ENCODE data around the gene ADRA2C. TPM values are rescaled to one million over a fixed set of nuclear protein-coding genes. Genes with fewer than 3 reads are reported as not detected.

ADRA2C gene
- polyA plus RNA-seq, 1 donor from 2014 or later, result 3.0 TPM

DNA sequence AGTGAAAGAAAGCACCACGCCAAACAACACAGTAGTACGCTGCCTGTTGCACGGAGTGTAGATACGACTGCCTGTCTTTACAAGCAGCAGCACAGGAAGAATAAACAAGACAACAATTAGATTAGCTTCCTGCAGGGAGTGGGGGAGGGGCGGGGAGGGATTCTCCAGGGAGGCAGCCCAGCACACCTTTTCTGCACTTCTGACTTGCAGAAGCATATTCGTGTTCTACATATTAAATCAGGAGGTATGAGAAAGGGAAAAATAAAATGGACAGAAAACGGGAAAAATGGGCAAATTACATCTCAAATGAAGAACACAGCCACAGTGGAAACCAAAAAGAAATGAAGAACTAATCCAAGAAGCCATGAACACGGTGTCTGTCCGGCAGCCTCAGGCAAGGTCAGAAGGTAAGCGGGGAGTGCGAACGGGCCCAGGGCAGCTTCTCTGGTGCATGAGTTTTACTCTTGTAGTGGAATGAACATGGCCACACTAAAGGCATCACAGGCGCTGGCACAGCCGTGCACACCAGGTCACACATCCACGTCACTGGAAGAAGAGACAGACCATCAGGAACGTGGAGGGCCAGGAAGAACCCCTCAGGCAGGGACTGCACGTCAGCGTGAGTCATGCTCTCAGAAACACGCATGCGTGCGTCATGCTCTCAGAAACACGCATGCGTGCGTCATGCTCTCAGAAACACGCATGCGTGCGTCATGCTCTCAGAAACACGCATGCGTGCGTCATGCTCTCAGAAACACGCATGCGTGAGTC lies 20.1 kb upstream of the ADRA2C start:
- no peak overlapping the region for H3K27ac ChIP-seq (ENCODE audit: low read length)
- no peaks in the 10 kb centered on the region for H3F3A ChIP-seq (ENCODE audit: insufficient read depth, low read length, poor library complexity, severe bottlenecking)
- H3K79me2 ChIP-seq (replicated peaks; ENCODE audit: insufficient read depth, low read length), result no peaks in the 10 kb centered on the region
- peaks cover 4% of the 10 kb centered on the region for H3K27me3 ChIP-seq (ENCODE audit: insufficient read depth, low read depth, low read length)
- H3K9me3 ChIP-seq (ENCODE audit: low read length), result peaks cover 8% of the 10 kb centered on the region
- H3K4me3 ChIP-seq (ENCODE audit: low read length), result no peak overlapping the region
- H3K9me2 ChIP-seq (ENCODE audit: insufficient read depth, low read length), result no peaks in the 10 kb centered on the region
- no peak overlapping the region for H3K9ac ChIP-seq (ENCODE audit: low read length)
- H4K20me1 ChIP-seq (ENCODE audit: insufficient read depth), result no peaks in the 10 kb centered on the region
- no peak overlapping the region for H2AFZ ChIP-seq (ENCODE audit: low read depth, low read length)
- no peaks in the 10 kb centered on the region for H3K36me3 ChIP-seq (ENCODE audit: insufficient read depth, low read length)
- TF ChIP-seq CTCF (IDR thresholded peaks at IDR 0.05; ENCODE audit: poor library complexity, severe bottlenecking) (no peak), RAD21 (conservative IDR thresholded peaks at IDR 0.05) (no peak), POLR2AphosphoS5 (IDR thresholded peaks at IDR 0.05) (no peak), EP300 (conservative IDR thresholded peaks at IDR 0.05; ENCODE audit: poor library complexity, severe bottlenecking) (no peak), MXI1 (conservative IDR thresholded peaks at IDR 0.05; ENCODE audit: poor library complexity, severe bottlenecking) (no peak), EZH2 (IDR thresholded peaks at IDR 0.05; ENCODE audit: borderline replicate concordance, insufficient read depth, low read length, poor library complexity, severe bottlenecking) (no peak), TAF1 (IDR thresholded peaks at IDR 0.05; ENCODE audit: low read depth) (no peak), SMC3 (conservative IDR thresholded peaks at IDR 0.05; ENCODE audit: poor library complexity) (no peak)
- TF ChIP-seq, protein P1, sequence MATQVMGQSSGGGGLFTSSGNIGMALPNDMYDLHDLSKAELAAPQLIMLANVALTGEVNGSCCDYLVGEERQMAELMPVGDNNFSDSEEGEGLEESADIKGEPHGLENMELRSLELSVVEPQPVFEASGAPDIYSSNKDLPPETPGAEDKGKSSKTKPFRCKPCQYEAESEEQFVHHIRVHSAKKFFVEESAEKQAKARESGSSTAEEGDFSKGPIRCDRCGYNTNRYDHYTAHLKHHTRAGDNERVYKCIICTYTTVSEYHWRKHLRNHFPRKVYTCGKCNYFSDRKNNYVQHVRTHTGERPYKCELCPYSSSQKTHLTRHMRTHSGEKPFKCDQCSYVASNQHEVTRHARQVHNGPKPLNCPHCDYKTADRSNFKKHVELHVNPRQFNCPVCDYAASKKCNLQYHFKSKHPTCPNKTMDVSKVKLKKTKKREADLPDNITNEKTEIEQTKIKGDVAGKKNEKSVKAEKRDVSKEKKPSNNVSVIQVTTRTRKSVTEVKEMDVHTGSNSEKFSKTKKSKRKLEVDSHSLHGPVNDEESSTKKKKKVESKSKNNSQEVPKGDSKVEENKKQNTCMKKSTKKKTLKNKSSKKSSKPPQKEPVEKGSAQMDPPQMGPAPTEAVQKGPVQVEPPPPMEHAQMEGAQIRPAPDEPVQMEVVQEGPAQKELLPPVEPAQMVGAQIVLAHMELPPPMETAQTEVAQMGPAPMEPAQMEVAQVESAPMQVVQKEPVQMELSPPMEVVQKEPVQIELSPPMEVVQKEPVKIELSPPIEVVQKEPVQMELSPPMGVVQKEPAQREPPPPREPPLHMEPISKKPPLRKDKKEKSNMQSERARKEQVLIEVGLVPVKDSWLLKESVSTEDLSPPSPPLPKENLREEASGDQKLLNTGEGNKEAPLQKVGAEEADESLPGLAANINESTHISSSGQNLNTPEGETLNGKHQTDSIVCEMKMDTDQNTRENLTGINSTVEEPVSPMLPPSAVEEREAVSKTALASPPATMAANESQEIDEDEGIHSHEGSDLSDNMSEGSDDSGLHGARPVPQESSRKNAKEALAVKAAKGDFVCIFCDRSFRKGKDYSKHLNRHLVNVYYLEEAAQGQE (IDR thresholded peaks at IDR 0.05; ENCODE audit: borderline replicate concordance), result no peak
- H3K4me2 ChIP-seq (ENCODE audit: low read length), result no peak overlapping the region

- Histone ChIP-seq H4K20me1 (ENCODE audit: insufficient read depth) (no peaks in the 10 kb centered on the region), H3K9me3 (ENCODE audit: low read length) (peaks cover 8% of the 10 kb centered on the region), H3K36me3 (ENCODE audit: insufficient read depth, low read length) (no peaks in the 10 kb centered on the region), H3F3A (ENCODE audit: insufficient read depth, low read length, poor library complexity, severe bottlenecking) (no peaks in the 10 kb centered on the region), H3K27ac (ENCODE audit: low read length) (no peak overlapping the region), H2AFZ (ENCODE audit: low read depth, low read length) (no peak overlapping the region), H3K9me2 (ENCODE audit: insufficient read depth, low read length) (no peaks in the 10 kb centered on the region), H3K4me3 (ENCODE audit: low read length) (no peak overlapping the region), H3K9ac (ENCODE audit: low read length) (no peak overlapping the region), H3K4me2 (ENCODE audit: low read length) (no peak overlapping the region), H3K27me3 (ENCODE audit: insufficient read depth, low read depth, low read length) (peaks cover 4% of the 10 kb centered on the region), H3K79me2 (replicated peaks; ENCODE audit: insufficient read depth, low read length) (no peaks in the 10 kb centered on the region)
- TF ChIP-seq EP300 (conservative IDR thresholded peaks at IDR 0.05; ENCODE audit: poor library complexity, severe bottlenecking), result peak; percentile 92
- TF ChIP-seq, protein P1 (IDR thresholded peaks at IDR 0.05; ENCODE audit: borderline replicate concordance), result no peak
- TF ChIP-seq MXI1 (conservative IDR thresholded peaks at IDR 0.05; ENCODE audit: poor library complexity, severe bottlenecking), result no peak
- TF ChIP-seq CTCF (IDR thresholded peaks at IDR 0.05; ENCODE audit: poor library complexity, severe bottlenecking), result no peak
- TF ChIP-seq POLR2AphosphoS5 (IDR thresholded peaks at IDR 0.05), result peak; percentile 49
- no peak for TF ChIP-seq EZH2 (IDR thresholded peaks at IDR 0.05; ENCODE audit: borderline replicate concordance, insufficient read depth, low read length, poor library complexity, severe bottlenecking)
- no peak for TF ChIP-seq SMC3 (conservative IDR thresholded peaks at IDR 0.05; ENCODE audit: poor library complexity)
- TF ChIP-seq TAF1 (IDR thresholded peaks at IDR 0.05; ENCODE audit: low read depth), result no peak
Measured at GRCh38 chr4:3746701-3747580, 19.2 kb upstream of the ADRA2C start.

Measured in neural cell (in vitro differentiated cells).